ENCODE measurements around the gene ZNF385C.

The ZNF385C gene

GRCh38 chr17:42081516-42082129 lies 16.6 kb downstream of the ZNF385C start:
- no peak for DNase-seq (ENCODE audit: low read depth in 2 of 2)
- TF ChIP-seq CTCF (IDR thresholded peaks at IDR 0.05; ENCODE audit: low read depth, low read length) = no peak
- no peak overlapping the region for H3K4me3 ChIP-seq (replicated peaks in 1 of 2; ENCODE audit: low read depth in 2 of 2, low read length in 2 of 2)

- no peak overlapping the region for H3K4me3 ChIP-seq (replicated peaks in 1 of 2; ENCODE audit: low read depth in 2 of 2, low read length in 2 of 2)
- DNase-seq (ENCODE audit: low read depth in 2 of 2) = no peak
- TF ChIP-seq CTCF (IDR thresholded peaks at IDR 0.05; ENCODE audit: low read depth, low read length) = no peak
Measured at GRCh38 chr17:42079541-42079940, 18.7 kb downstream of the ZNF385C start.

- no peak for DNase-seq (ENCODE audit: low read depth in 2 of 2)
- no peak for TF ChIP-seq CTCF (IDR thresholded peaks at IDR 0.05; ENCODE audit: low read depth, low read length)
- no peak overlapping the region for H3K4me3 ChIP-seq (replicated peaks in 1 of 2; ENCODE audit: low read depth in 2 of 2, low read length in 2 of 2)
Measured at GRCh38 chr17:42078396-42079043, 19.8 kb downstream of the ZNF385C start.

GRCh38 chr17:42077755-42078154 lies 20.5 kb downstream of the ZNF385C start:
- TF ChIP-seq CTCF (IDR thresholded peaks at IDR 0.05; ENCODE audit: low read depth, low read length) = no peak
- H3K4me3 ChIP-seq (replicated peaks in 1 of 2; ENCODE audit: low read depth in 2 of 2, low read length in 2 of 2) = no peak overlapping the region
- no peak for DNase-seq (ENCODE audit: low read depth in 2 of 2)

GRCh38 chr17:42076797-42077559 lies 21.3 kb downstream of the ZNF385C start:
- DNase-seq (ENCODE audit: low read depth in 2 of 2) = no peak
- no peak for TF ChIP-seq CTCF (IDR thresholded peaks at IDR 0.05; ENCODE audit: low read depth, low read length)
- H3K4me3 ChIP-seq (replicated peaks in 1 of 2; ENCODE audit: low read depth in 2 of 2, low read length in 2 of 2) = no peak overlapping the region

DNA sequence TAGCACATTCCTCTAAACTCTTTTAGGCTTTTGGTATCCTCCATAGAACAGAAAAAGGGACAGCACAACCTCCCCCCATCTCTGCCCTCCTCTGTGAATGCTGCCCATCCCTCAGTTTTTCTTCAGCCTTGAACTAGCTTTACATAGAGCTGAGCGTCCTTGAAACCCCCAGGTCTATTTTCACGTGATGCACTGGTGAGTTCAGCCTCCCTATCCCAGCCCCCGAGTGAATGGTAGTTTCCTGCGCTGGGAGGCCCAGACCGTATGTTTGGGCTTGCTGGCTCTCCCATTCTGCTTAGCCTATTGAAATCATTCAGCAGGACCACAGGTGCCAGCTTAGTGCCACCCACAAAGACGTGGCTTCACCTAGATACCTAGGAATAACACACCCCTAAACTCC lies 22.5 kb downstream of the ZNF385C start:
- no peak overlapping the region for H3K4me3 ChIP-seq (replicated peaks in 1 of 2; ENCODE audit: low read depth in 2 of 2, low read length in 2 of 2)
- TF ChIP-seq CTCF (IDR thresholded peaks at IDR 0.05; ENCODE audit: low read depth, low read length) = no peak
- no peak for DNase-seq (ENCODE audit: low read depth in 2 of 2)

All from cardiac fibroblast (primary cell).